NCI-H226 (cell line): ENCODE results near the gene GATA5.

Source experiments
- DNase-seq: peaks from one replicate; pipeline ENCODE4 v3.0.0-alpha.2; 2015

Gene GATA5

DNA sequence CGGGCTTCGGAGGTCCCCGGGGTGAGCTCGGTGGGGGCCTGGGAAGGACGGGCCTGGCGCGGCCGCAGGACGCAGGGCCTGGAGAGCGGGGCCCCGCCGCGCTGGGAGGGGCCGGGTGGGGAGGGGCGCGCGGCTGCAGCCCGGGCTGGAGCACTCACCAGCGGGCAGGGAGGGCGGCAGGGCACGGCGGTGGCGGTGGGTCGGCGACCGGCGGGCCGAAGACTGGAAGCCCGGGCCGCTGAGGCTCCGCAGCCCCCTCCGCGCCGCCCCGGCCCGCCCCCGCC lies at the start of gene GATA5:
Gene GATA5, minus strand, starts transcription at position 224 of the 284 bp plus-strand sequence. CDS start 474 bp downstream, outside the sequence.
- DNase-seq, result no peak

DNA sequence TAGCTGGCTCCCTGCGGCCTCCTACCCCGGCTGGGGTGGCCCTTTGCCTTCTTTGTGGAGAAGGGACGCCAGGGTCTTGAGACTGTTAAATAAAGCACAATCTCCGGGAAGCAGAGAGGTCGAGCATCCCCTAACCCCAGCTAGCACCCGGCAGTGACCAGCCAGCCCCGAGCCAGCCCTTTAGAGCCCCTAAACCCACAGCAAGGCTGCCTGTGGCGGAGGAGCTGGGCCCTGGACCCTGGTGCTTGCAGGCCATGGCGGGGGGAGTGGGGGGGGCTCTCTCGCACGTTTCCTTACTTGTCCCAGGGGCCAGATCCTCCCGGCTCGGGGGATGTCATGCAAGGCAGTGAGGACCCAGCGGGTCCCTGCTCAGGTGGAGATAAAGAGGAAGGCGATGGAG lies 49.2 kb upstream of the GATA5 start:
- DNase-seq, result no peak

DNA sequence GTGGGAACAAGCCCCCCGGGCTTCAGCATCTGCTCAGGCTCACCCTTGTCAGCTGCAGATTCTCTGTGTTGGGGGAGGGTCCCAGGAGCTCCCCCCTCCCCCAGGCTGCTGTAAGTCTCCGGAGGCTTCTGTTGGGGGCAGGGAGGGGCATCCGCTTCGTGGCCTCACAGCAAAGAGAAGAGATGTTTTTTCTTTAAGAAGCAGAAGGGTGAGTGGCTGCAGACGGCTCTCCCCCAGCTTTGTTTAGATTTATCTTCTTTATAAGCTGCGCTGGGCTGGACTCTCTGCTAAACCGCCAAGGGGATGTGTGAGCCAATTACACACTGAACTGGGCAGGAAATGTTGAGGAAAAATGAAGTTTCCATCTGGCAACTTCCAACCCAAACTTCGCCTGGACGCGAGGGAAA lies 48.7 kb upstream of the GATA5 start:
- no peak for DNase-seq

- DNase-seq, result no peak
Observed at GRCh38 chr20:62523473-62524203, 47.8 kb upstream of the GATA5 start.

GRCh38 chr20:62522748-62523396 lies 47.1 kb upstream of the GATA5 start:
- no peak for DNase-seq

DNA sequence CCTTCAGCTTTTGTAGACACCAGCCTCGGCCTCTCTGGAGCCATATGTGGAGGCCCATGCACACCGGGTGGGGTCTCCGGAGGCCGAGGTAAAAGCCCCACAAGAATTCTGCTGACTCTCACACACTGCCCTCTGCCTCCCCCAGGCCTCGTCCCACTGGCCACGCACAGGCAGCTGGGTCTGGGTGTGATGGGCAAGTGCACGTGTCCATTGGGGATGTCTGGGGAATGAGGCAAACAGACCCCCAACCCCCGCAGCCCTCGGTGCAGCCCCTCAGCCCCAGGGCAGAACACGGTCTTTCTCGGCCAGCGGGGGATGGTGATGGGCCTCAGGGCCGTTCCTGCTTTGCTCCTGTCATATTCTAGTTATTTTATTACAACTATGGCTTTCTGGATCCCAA lies 44.0 kb upstream of the GATA5 start:
- no peak for DNase-seq

DNA sequence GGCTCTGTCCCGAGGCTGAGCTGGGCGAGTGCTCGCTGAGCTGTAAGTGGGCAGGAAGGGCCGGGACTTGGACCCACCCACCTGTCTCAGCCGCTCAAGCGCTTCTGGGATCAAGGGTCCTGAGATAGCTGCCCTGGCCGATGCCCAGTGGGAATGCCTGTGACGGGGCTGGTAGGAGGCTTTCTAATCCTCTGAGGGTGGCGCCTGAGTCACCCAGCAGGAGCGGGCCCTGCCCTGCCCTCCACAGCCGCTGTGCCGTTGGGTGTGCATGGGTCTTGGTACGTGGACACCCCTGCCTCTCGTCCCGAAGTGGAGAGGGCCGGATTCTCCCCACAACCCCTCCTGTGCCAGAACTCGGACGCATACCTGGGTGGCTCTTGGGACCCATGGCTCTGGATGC lies 43.1 kb upstream of the GATA5 start:
- DNase-seq, result no peak

GRCh38 chr20:62517901-62518610 lies 42.3 kb upstream of the GATA5 start:
- DNase-seq, result no peak

DNA sequence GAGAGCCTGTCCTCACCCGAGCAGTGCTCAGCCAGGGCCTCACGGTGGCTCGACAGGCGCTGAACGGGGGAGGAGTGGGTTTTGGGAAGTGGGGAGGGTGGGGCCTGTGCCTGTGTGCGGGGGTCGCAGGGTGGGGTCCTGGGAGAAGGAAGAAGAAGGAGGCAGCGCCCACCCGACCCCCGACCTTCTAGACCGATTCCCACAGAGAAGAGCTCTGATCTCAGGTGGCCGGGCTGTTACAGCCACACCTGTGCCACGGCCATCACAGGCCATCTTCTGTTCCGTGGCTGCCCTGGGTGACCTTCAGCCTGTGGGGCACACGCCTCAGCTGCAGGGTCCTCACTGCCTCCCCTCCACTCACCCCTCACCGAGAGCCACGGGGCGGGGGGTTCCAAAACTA lies 41.4 kb upstream of the GATA5 start:
- no peak for DNase-seq

DNA sequence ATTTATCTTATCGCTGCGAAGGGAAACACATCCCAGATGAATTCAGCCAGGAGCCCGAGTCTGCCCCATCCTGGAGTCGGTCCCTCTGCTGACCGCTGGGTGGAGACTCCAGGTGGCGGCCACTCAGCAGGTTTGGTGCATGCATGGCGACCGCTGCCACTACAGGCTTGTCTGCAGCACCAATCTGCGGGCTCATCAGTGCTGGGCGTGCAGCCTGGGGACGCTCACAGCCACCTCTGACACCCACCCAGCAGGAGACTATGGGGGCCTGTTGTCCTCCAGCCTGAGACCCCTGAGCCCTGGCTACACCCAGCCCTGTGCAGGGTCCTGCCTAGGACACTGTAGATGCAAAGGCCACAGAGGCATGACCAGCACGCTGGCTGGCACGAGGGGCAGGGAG lies 40.5 kb upstream of the GATA5 start:
- DNase-seq, result no peak

GRCh38 chr20:62515826-62516225 lies 40.0 kb upstream of the GATA5 start:
- no peak for DNase-seq

- no peak for DNase-seq
Observed at GRCh38 chr20:62515280-62515679, 39.5 kb upstream of the GATA5 start.

- DNase-seq, result no peak
Observed at GRCh38 chr20:62513991-62514390, 38.2 kb upstream of the GATA5 start.

DNA sequence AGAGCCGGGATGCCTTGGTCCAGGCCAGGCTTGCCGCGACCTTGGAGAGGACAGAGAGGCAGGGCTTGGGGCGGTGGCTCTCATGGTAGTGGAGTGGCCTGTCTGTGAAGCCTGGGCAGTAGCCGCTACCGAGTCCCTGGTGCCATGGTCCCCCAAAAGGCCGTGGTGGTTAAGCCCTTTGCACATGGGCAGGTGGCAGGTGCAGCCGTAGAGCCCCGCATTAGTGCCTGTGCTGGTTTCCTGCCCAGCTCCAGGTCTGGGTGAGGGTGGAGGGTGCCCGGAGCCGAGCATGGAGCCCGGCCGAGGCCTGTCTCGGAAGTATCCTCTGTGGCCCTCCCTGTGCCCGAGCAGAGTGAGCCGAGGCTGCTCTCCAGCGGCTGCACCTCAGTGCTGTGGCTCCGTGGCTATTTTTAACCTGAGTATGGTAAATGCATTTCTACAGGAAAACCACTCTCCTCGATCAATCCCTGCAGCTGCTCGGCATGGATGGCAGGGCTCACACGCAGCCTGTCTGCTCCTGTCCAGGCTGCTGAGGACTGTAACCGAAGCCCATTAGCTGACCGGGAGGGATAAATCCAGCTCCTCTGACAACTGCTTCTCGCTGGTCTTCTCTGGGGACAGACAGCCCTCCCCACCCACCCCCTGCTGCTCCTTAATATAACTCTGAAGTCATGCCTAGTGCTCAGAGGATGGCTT lies 36.3 kb upstream of the GATA5 start:
- no peak for DNase-seq

- no peak for DNase-seq
Observed at GRCh38 chr20:62511300-62511914, 35.6 kb upstream of the GATA5 start.

- no peak for DNase-seq
Observed at GRCh38 chr20:62508641-62509051, 32.9 kb upstream of the GATA5 start.

- DNase-seq, result no peak
Observed at GRCh38 chr20:62507991-62508640, 32.3 kb upstream of the GATA5 start.

GRCh38 chr20:62507323-62507722 lies 31.5 kb upstream of the GATA5 start:
- no peak for DNase-seq

- no peak for DNase-seq
Observed at GRCh38 chr20:62506791-62507190, 31.0 kb upstream of the GATA5 start.

GRCh38 chr20:62506087-62506486 lies 30.3 kb upstream of the GATA5 start:
- no peak for DNase-seq

- no peak for DNase-seq
Observed at GRCh38 chr20:62505337-62506045, 29.7 kb upstream of the GATA5 start.

- no peak for DNase-seq
Observed at GRCh38 chr20:62504323-62504722, 28.5 kb upstream of the GATA5 start.
